Heart right ventricle (tissue), 16 donors: ENCODE results near the gene ATG7. TPM values are rescaled to one million over a fixed set of nuclear protein-coding genes. Genes with fewer than 3 reads are reported as not detected.
"Not testable (repeated sequence)": the region's sequence is repeated elsewhere in the genome, so short reads cannot be mapped to it uniquely, and the experiment has no call there.

Experiments used
- ATAC-seq, 8 donors: fragments of 200-7000 bp; cut with Tn5 transposase; one replicate each; pipeline ENCODE4 v1.9.1; 2020; ENCODE audit warnings: mild to moderate bottlenecking in 8 of 8, moderate library complexity in 8 of 8, moderate number of reproducible peaks in 1 of 8
- DNase-seq, 2 donors: peaks; one replicate each; pipeline ENCODE4 v3.0.0-alpha.2; 2020
- H3K27ac ChIP-seq, 10 donors: fragments of 200-600 bp; sonication (generic) in 2 of 10; one replicate each; pipeline versions ENCODE4 v1.5.0 to v1.8.0; 2020 to 2022; ENCODE audit warnings: mild to moderate bottlenecking in 3 of 10
- H3K27me3 ChIP-seq, 7 donors: fragments of 200-600 bp; one replicate each; pipeline ENCODE4 v1.8.0; 2021 to 2022; ENCODE audit warnings: mild to moderate bottlenecking in 2 of 7
- H3K36me3 ChIP-seq, 9 donors: fragments of 200-600 bp; sonication (generic) in 1 of 9; one replicate each; pipeline versions ENCODE4 v1.5.0 to v1.8.0; 2020 to 2022; ENCODE audit warnings: mild to moderate bottlenecking in 2 of 9
- H3K4me1 ChIP-seq, 9 donors: fragments of 200-600 bp; sonication (generic) in 1 of 9; one replicate each; pipeline versions ENCODE4 v1.5.0 to v1.8.0; 2020 to 2022; ENCODE audit warnings: mild to moderate bottlenecking in 4 of 9
- H3K4me3 ChIP-seq, 10 donors: fragments of 200-600 bp; sonication (generic) in 2 of 10; one replicate each; pipeline versions ENCODE4 v1.5.0 to v1.8.0; 2020 to 2022; ENCODE audit warnings: mild to moderate bottlenecking in 7 of 10, moderate library complexity in 2 of 10
- H3K9me3 ChIP-seq, 11 donors: fragments of 200-600 bp in 10 of 11; sonication (generic) in 2 of 11; one replicate each; pipeline versions ENCODE4 v1.5.0 to v1.8.0; 2013 to 2022; ENCODE audit warnings: mild to moderate bottlenecking in 2 of 11, control low read depth in 1 of 11, moderate library complexity in 1 of 11
- CTCF ChIP-seq, 9 donors: fragments of 200-600 bp; sonication (generic) in 2 of 9; IDR thresholded peaks; one replicate each; pipeline versions ENCODE4 v1.5.0 to v1.8.0; 2021 to 2022; ENCODE audit warnings: antibody characterized with exemption in 9 of 9, mild to moderate bottlenecking in 5 of 9, moderate library complexity in 1 of 9
- WGBS, 2 donors: extraction: QIAGEN DNeasy Blood & Tissue Kit; methylation state at CpG; one replicate each; pipeline ENCODE4 v1.1.7; 2013; ENCODE audit warnings: inconsistent platforms in 1 of 2; 5-methylcytosine and 5-hydroxymethylcytosine counted together
- intact Hi-C, 10 donors: fragments of 100-400 bp; cut with DNase I; formaldehyde crosslinking; loops; one replicate each; pipeline versions ENCODE4 v1.11.1 to v1.14.2; 2022
- polyA plus RNA-seq, 2 donors: library from polyadenylated mRNA; stranded (reverse); fragments of 200-250 nt; gene quantifications; one replicate each; pipeline ENCODE4 v1.2.3, GENCODE V29; 2013
- total RNA-seq, 10 donors: library from RNA; stranded (reverse); fragmentation: NEBNext Ultra II Directional in 3 of 10; extraction: Animal tissue kit (Norgen Biotek cat#: 25700) in 3 of 10; gene quantifications; one replicate each; pipeline versions ENCODE4 v1.2.1 to v1.2.4, GENCODE V29; 2021 to 2023
- donor health status: Arrhythmogenic right ventricular cardiomyopathy.
- donor health status: ischemic (EF 13 %, LVEDD 7.1; RV severe dilation, severe dysfunction).
- donor health status: healthy with polysubstance abuse.
- donor health status: DM: no; HTN: yes; CAD: no.
- donor health status: DM: no; HTN: no; CAD: no.
- donor health status: ischemic (EF 25% LVEDD 6.9; RV normal size, moderate dysfunction).
- donor health status: ischemic (EF 25% LVEDD 5.7; RV mildly dilated, moderate dysfunction).
- donor health status: healthy.
- donor health status: DM: yes; HTN: yes; CAD: no.
- donor health status: Ischemic cardiomyopathy.
- donor health status: ischemic (EF 35%, LVEDD 5.7; RV mildly dilated, moderate dysfunction).
- donor health status: nonischemic (EF 11% LVEDD 7.7; RV severe dilation, severe dysfunction).
- donor health status: DM: yes; HTN: yes; CAD: no.
- donor health status: PGD.
- donor health status: ischemic (EF 29% LVEDD 5.4; RV normal size, mild dysfunction).
- donor health status: nonischemic (EF 23%, LVEDD 6.1; RV moderate dilation, normal function).

Gene ATG7
- total and polyA plus RNA-seq, 12 donors = 5.3 to 24.1 (median 16.8) TPM

- no peak for DNase-seq
- WGBS, 2 donors = 66 to 68% methylated on average over 3 of the region's 3 CpGs
These were observed 187.1 kb downstream of the ATG7 start for GRCh38 chr3:11459186-11459824.

GRCh38 chr3:11461226-11461625, 189.0 kb downstream of the ATG7 start:
- WGBS, 2 donors = 91 to 95% methylated on average over 3 of the region's 3 CpGs

More at GRCh38 chr3:11459186-11459824, 187.1 kb downstream of the ATG7 start:
- intact Hi-C loops = no loop called here
- Histone ChIP-seq H3K27ac (no peak overlapping the region), H3K27me3 (no peaks in the 10 kb centered on the region), H3K4me3 (no peak overlapping the region), H3K9me3 (no peaks in the 10 kb centered on the region), H3K4me1 (peaks cover 0 to 15% (median 5%) of the 10 kb centered on the region in 9 donors), H3K36me3 (no peaks in the 10 kb centered on the region)
- ATAC-seq = no peak
- no peak for TF ChIP-seq CTCF (IDR thresholded peaks at IDR 0.05)

GRCh38 chr3:11462673-11463072, 190.5 kb downstream of the ATG7 start:
- H3K4me3 ChIP-seq, ATAC-seq, H3K9me3 ChIP-seq, DNase-seq, H3K36me3 ChIP-seq, H3K27ac ChIP-seq, H3K27me3 ChIP-seq: not testable (repeated sequence)
- H3K4me1 ChIP-seq = peaks cover 2 to 42% (median 23%) of the 10 kb centered on the region in 9 donors
- 96 to 99% methylated on average over 4 of the region's 4 CpGs for WGBS, 2 donors
- intact Hi-C loops = loop anchor here in 2 of 10 donors (10.0 kb wide), 1 partner anchor 182 kb away; the partner anchor contains the start of gene VGLL4 (in 2 of the 2)

More at GRCh38 chr3:11461226-11461625, 189.0 kb downstream of the ATG7 start:
- Histone ChIP-seq H3K27ac (no peak overlapping the region), H3K27me3 (no peaks in the 10 kb centered on the region), H3K36me3 (no peaks in the 10 kb centered on the region), H3K4me1 (peaks cover 2 to 32% (median 17%) of the 10 kb centered on the region in 9 donors), H3K4me3 (no peak overlapping the region), H3K9me3 (no peaks in the 10 kb centered on the region)
- intact Hi-C loops = loop anchor here in 2 of 10 donors (10.0 kb wide), 1 partner anchor 184 kb away; the partner anchor contains the start of gene VGLL4 (in 2 of the 2)
- TF ChIP-seq CTCF (IDR thresholded peaks at IDR 0.05) = no peak
- DNase-seq = no peak
- no peak for ATAC-seq

- 95 to 96% methylated on average over 2 of the region's 2 CpGs for WGBS, 2 donors
- ATAC-seq (no peak), DNase-seq (no peak)
- no peak overlapping the region for H3K4me3 ChIP-seq
- peaks cover 0 to 12% (median 0%) of the 10 kb centered on the region in 9 donors for H3K36me3 ChIP-seq
- intact Hi-C loops = loop anchor here in 2 of 10 donors (10.0 kb wide), 1 partner anchor 181 kb away; the partner anchor contains the start of gene VGLL4 (in 2 of the 2)
- no peak for TF ChIP-seq CTCF (IDR thresholded peaks at IDR 0.05)
- no peaks in the 10 kb centered on the region for H3K9me3 ChIP-seq
- H3K4me1 ChIP-seq = peaks cover 2 to 42% (median 28%) of the 10 kb centered on the region in 9 donors
- no peaks in the 10 kb centered on the region for H3K27me3 ChIP-seq
- H3K27ac ChIP-seq = no peak overlapping the region
These were observed 191.4 kb downstream of the ATG7 start for GRCh38 chr3:11463591-11463990.

GRCh38 chr3:11464356-11464755, 192.2 kb downstream of the ATG7 start:
- peaks cover 0 to 15% (median 0%) of the 10 kb centered on the region in 9 donors for H3K36me3 ChIP-seq
- no peak for TF ChIP-seq CTCF (IDR thresholded peaks at IDR 0.05)
- peaks cover 2 to 42% (median 28%) of the 10 kb centered on the region in 9 donors for H3K4me1 ChIP-seq
- H3K27ac ChIP-seq = peak overlapping the region in 5 of 10 donors; percentile 88 to 95 (median 91)
- no peak for ATAC-seq
- 88 to 93% methylated on average over 6 of the region's 6 CpGs for WGBS, 2 donors
- no peak for DNase-seq
- H3K4me3 ChIP-seq = no peak overlapping the region
- H3K9me3 ChIP-seq = no peaks in the 10 kb centered on the region
- no peaks in the 10 kb centered on the region for H3K27me3 ChIP-seq
- intact Hi-C loops = loop anchor here in 2 of 10 donors (10.0 kb wide), 1 partner anchor 180 kb away; the partner anchor contains the start of gene VGLL4 (in 2 of the 2)
